Measurements from ENCODE around the gene OGDH.

GRCh38 chr7:44557485-44557884 lies 48.9 kb upstream of the OGDH start:
- TF ChIP-seq CEBPB (IDR thresholded peaks at IDR 0.05; ENCODE audit: borderline replicate concordance, low read depth, low read length): no peak
- no peak for TF ChIP-seq CREB1 (IDR thresholded peaks at IDR 0.05)
- no peak for TF ChIP-seq CREB1 (CRISPR knock-in tag; IDR thresholded peaks at IDR 0.05)
- no peak for TF ChIP-seq SIN3A (IDR thresholded peaks at IDR 0.05; ENCODE audit: borderline replicate concordance, low read depth, low read length)
- no peak for TF ChIP-seq CTCF (CRISPR knock-in tag; IDR thresholded peaks at IDR 0.05)
- TF ChIP-seq DNMT1 (CRISPR knock-in tag; IDR thresholded peaks at IDR 0.05): no peak
- TF ChIP-seq ATF3 (CRISPR knock-in tag; IDR thresholded peaks at IDR 0.05): no peak
